Neutrophil (primary cell): ENCODE data around the gene PIK3R2.
"Not testable (repeated sequence)": the region's sequence is repeated elsewhere in the genome, so short reads cannot be mapped to it uniquely, and the experiment has no call there.

Source experiments
- H3K27ac ChIP-seq: fragments of 200-600 bp; sonication (generic); 2 replicates; pipeline ENCODE4 v1.5.1; 2016; ENCODE audit warnings: mild to moderate bottlenecking, moderate library complexity
- H3K27me3 ChIP-seq: fragments of 200-600 bp; sonication (generic); 2 replicates; pipeline ENCODE4 v1.6.0; 2016; ENCODE audit warnings: mild to moderate bottlenecking
- H3K36me3 ChIP-seq: fragments of 200-600 bp; sonication (generic); 2 replicates; pipeline ENCODE4 v1.5.1; 2017
- H3K4me1 ChIP-seq, 2 experiments: fragments of 200-600 bp in 1 of 2; sonication (generic) in 1 of 2; 1 replicate in 1 of 2; 2 replicates in 1 of 2; pipeline versions ENCODE4 v1.5.1 to v1.6.1; 2013 to 2016; ENCODE audit warnings: low read depth in 1 of 2, low read length in 1 of 2, mild to moderate bottlenecking in 1 of 2, moderate library complexity in 1 of 2; ENCODE audit not compliant: control insufficient read depth in 1 of 2, insufficient read depth in 1 of 2
- H3K4me3 ChIP-seq, 2 experiments: fragments of 200-600 bp in 1 of 2; sonication (generic) in 1 of 2; 1 replicate in 1 of 2; 2 replicates in 1 of 2; pipeline ENCODE4 v1.5.1; 2013 to 2016; ENCODE audit warnings: low read depth in 1 of 2, low read length in 1 of 2, mild to moderate bottlenecking in 1 of 2, moderate library complexity in 1 of 2
- H3K9me3 ChIP-seq: fragments of 200-600 bp; sonication (generic); 2 replicates; pipeline ENCODE4 v1.5.1; 2016
- CTCF ChIP-seq: fragments of 200-600 bp; sonication (generic); IDR thresholded peaks from 2 replicates; pipeline ENCODE4 v1.5.1; 2016; ENCODE audit warnings: antibody characterized with exemption

The PIK3R2 gene

GRCh38 chr19:18156268-18156667 lies 3.3 kb downstream of the PIK3R2 start:
- H3K27me3 ChIP-seq, result no peaks in the 10 kb centered on the region
- peaks cover 29 to 31% of the 10 kb centered on the region in 2 experiments for H3K4me1 ChIP-seq
- H3K36me3 ChIP-seq, result peaks cover 2% of the 10 kb centered on the region
- no peak overlapping the region for H3K4me3 ChIP-seq
- no peak overlapping the region for H3K27ac ChIP-seq
- TF ChIP-seq CTCF, result no peak
- H3K9me3 ChIP-seq, result no peaks in the 10 kb centered on the region

DNA sequence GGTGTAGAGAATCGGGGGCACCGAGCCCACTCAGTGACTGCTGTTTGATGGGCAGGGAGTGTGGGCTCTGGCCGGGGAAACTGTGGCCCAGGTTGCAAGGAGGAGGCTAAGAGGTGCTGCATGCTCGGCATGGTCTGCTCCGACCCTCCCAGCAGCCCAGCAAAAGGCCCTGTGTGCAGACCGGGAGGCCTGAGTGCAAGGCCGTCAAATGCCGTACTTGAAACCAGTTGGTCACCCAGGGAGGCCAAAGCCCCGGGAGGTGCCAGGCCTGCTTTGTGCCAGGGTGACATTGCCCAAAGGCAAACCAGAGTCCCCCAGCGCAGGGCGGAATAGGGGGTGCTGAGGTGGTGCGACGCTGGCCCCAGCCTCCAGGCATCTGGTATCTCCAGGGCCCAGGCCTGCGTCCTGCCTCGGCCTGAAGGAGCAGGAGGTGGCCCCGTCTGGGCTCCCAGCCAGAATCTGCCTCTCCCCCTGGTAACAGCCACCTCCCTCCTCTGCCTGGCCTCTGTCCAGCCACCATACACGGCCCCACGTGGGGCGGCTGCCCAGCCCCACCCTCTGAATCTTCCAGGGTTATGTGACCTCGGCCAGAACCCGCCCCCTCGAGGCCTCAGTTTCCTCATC lies 4.0 kb downstream of the PIK3R2 start:
- no peaks in the 10 kb centered on the region for H3K27me3 ChIP-seq
- no peaks in the 10 kb centered on the region for H3K36me3 ChIP-seq
- H3K4me1 ChIP-seq, result peaks cover 28 to 29% of the 10 kb centered on the region in 2 experiments
- no peak overlapping the region for H3K27ac ChIP-seq
- H3K9me3 ChIP-seq, result no peaks in the 10 kb centered on the region
- H3K4me3 ChIP-seq, result no peak overlapping the region
- no peak for TF ChIP-seq CTCF

- Histone ChIP-seq H3K9me3 (no peaks in the 10 kb centered on the region), H3K27me3 (no peaks in the 10 kb centered on the region), H3K4me1 (peaks cover 23% of the 10 kb centered on the region in 2 experiments), H3K4me3 (no peak overlapping the region), H3K27ac (no peak overlapping the region), H3K36me3 (no peaks in the 10 kb centered on the region)
- no peak for TF ChIP-seq CTCF
Observed at GRCh38 chr19:18157465-18158063, 4.6 kb downstream of the PIK3R2 start.

- H3K4me1 ChIP-seq, result peaks cover 20 to 21% of the 10 kb centered on the region in 2 experiments
- no peak overlapping the region for H3K27ac ChIP-seq
- H3K36me3 ChIP-seq, result no peaks in the 10 kb centered on the region
- H3K4me3 ChIP-seq, result no peak overlapping the region
- no peaks in the 10 kb centered on the region for H3K27me3 ChIP-seq
- H3K9me3 ChIP-seq, result no peaks in the 10 kb centered on the region
- TF ChIP-seq CTCF, result no peak
Observed at GRCh38 chr19:18158467-18158866, 5.5 kb downstream of the PIK3R2 start.

- not testable (repeated sequence) for H3K27me3 ChIP-seq, H3K4me3 ChIP-seq, H3K36me3 ChIP-seq, H3K27ac ChIP-seq, H3K9me3 ChIP-seq
- peaks cover 14% of the 10 kb centered on the region in 2 experiments for H3K4me1 ChIP-seq
Observed at GRCh38 chr19:18159059-18159616, 6.2 kb downstream of the PIK3R2 start.

- Histone ChIP-seq H3K4me3 (no peak overlapping the region), H3K9me3 (no peaks in the 10 kb centered on the region), H3K4me1 (peaks cover 10 to 11% of the 10 kb centered on the region in 2 experiments), H3K36me3 (no peaks in the 10 kb centered on the region), H3K27ac (no peak overlapping the region), H3K27me3 (no peaks in the 10 kb centered on the region)
- TF ChIP-seq CTCF, result no peak
Observed at GRCh38 chr19:18159810-18160209, 6.8 kb downstream of the PIK3R2 start.
